CMK (cell line): Measurements from ENCODE around the gene SYNE1.

Experiments used
- DNase-seq: peaks from one replicate; pipeline ENCODE4 v3.0.0-alpha.2; 2010; ENCODE audit warnings: low read depth

SYNE1 gene

DNA sequence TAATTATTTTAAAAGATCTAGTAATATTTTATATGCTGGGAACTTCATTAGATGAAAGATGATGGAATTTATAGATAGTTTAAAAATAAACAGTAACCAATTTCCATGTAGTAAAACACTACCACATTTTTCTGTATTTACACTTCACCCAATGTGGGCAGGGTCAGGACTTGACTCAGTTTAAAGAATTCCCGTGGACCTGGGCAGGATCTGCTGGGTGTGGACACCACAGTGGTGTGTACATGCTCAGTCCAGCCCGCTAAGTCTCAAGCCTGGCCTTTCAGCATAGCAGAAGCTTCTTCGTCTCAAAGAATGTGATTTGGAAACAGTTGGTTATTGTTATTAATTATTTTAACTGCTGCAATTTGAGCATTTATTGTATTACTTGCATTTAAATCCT lies 364.2 kb downstream of the SYNE1 start:
- no peak for DNase-seq

- DNase-seq = no peak
These were observed 364.7 kb downstream of the SYNE1 start for GRCh38 chr6:152272486-152272885.

DNA sequence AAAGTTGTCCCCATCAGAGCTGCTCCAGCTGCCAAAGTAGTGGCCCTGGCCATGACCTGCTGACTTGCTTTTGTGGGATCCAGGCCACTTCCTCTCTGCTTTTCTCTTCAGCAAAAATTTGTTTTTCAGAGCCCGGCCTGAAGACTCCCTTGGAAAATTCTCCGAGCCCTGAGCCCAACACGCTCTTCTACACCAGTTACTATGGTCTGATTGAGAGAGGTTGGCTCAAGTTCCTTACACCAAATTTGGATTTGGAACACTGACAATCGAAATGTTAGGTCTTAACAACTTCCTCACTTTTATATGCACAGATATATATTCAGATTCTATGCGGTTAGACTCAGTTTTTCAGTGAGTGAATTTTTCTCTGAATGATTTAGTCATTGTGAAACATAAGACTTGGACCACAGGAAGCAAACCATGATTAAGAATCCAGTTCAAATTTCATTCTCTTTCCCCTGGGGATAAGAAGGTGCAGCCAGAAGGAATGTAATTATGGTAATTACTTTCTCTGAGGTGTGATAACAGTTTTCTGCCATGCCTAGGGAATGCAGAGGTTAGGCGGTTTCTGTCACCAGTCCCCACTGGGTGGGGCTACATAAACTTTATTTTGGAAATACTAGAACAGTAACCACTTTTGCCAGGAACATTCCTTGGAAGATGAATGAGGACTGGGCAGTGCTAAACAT lies 365.2 kb downstream of the SYNE1 start:
- DNase-seq = no peak

DNA sequence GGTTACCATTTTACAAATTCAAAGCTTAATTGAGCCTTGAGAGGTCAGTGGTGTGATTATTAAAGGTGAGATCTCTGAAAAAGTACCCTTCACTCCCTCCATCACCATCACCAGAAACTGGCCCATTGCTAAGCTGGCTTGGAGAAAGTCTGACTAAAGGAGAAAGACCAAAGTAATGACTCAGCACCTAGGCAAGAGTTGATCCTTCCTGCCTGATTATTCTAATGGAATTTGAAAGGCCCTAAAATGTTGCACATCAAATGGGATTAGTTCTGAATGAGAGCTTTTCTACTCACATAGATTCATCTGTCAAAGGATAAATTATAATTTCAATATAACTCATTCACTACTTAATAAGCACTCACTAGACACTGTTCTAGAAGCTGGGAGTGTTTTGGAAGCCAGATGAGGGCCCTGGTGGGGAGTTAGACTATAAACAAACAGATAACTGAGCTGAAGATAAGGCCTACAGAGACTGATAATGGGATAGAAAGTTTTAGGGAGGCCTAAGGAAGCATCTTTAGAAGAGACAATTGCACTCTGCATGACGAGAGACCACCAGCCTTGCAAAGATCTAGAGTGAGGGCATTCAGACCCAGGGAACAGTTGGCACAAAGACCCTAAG lies 366.7 kb downstream of the SYNE1 start:
- DNase-seq = no peak

- no peak for DNase-seq
These were observed 368.2 kb downstream of the SYNE1 start for GRCh38 chr6:152268846-152269442.

DNA sequence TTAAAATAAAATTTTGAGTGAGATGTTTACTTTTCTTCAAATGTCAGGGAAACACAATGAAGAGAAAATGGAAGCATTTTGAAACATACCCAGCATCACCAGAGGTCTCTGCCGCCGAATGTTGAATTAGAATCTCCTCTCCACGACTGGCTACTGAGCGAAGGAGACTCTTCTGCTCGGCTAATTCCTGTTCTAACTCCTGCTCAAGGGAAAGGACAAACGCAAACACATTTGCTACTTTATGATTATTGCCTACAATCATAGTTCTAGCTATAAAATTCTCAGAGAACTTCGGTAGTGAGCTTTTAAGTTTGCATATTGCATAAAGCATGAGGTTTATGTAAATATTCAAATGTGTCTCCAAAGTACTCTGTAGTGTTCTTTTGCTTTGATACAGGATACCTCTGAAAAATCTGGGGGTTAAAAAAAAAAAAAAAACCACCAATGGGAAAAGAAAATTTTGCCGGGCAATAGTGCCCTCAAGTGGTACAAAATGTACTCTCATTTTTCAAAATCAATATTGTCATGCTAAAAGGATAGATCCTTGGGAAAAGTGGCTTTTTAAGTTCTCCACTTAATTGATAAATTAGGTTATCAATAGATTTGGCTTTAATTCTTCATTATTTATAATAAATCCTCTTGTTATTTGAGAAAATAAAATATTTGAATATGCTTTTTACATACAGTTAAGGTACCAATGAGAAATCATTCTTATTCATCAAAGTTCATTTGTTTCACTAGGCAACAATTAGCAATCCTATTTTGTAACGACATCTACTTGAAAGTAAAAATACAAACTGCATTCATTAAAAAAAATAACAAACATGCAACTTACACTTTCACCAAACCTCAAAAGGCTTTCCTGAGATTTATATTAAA lies 369.0 kb downstream of the SYNE1 start:
- DNase-seq = no peak

DNA sequence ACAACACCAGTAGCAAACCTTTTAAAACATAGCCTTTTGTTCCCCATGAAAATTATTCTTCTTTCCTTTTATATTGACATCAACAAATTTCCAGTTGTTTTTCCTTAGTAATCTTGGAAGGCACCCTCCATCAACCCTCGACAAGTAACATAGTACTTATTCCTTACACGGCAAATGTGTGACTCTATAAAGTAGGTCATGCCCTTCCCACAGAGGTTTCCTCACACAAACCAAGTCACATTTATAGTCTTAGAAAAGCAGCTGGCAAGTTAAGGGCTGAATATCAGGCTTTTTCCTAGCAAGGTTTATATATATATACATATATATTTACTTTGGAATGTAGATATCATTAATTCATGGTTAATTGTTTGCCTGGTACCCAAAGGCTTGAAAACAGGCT lies 371.5 kb downstream of the SYNE1 start:
- no peak for DNase-seq

DNA sequence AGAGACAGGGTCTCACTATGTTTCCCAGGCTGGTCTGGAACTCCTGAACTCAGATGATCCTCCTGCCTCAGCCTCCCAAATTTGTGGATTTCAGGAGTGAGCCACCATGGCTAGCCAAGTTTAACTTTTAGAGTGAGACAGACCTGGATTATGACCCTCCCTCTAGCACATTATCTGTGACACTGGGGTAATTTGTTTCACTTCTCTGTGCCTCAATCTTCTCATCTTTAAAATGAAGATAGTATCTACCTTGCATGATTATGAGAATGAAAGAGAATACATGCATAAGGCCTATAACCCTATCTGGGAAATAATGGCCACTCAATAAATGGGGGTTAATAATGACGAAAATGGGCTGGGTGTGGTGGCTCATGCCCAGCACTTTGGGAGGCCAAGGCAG lies 373.6 kb downstream of the SYNE1 start:
- DNase-seq = no peak

DNA sequence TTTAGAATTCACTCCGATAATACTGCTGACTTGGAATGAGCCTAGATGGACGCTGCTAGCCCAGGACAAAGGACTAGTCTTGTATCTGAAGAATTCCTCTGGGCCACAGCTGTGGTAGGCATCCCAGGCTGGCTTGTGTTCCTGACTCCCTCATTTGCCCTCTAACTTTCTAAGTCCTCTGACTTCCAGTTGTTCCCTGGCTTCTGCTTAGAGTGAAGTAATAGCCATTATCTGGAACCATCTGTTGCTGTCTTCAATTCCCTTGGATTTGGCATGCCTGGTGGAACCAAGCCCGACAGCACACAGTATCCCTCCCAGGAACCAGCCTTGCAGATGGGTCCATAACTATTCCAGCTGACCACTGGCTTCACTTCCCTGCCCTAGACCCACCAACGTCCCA lies 376.0 kb downstream of the SYNE1 start:
- DNase-seq = no peak

DNA sequence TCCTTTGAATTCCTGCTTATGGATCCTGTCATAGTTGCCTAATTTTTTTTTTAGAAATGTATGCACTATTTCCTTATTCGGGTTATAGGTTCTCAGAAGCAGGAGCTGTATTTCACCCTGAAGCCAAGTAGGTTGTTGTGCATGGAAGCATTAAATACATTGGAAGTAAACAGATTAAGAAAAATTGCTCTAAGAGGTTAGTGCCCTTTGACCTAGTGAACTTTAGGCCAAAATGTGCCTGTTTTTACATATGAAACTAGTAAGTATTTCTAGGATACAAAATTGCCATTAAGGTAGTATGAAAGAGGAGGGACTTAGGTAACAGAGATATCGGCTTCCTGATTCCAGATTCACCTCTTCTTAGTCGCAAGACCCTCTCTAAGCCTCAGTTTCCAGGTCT lies 377.9 kb downstream of the SYNE1 start:
- DNase-seq = no peak

DNA sequence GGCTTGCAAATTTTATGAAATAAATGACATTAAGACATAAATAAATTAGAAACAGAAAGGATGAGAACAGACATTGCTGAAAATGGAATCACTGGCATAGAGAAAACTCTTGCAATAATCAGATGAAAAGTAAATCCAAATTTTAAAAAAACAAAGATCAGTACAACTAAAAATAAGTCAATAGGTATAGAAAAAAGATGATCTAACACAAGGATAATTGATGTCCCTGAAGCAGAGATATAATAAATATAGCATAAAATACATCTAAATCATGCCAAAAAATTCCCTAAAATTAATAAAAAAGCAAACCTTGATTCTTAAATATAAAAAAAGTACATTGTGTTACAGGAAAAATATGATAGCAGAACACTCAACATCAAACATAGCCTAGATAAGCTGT lies 379.6 kb downstream of the SYNE1 start:
- no peak for DNase-seq

GRCh38 chr6:152250127-152250526 lies 387.0 kb downstream of the SYNE1 start:
- no peak for DNase-seq

- no peak for DNase-seq
These were observed 388.2 kb downstream of the SYNE1 start for GRCh38 chr6:152248980-152249379.

DNA sequence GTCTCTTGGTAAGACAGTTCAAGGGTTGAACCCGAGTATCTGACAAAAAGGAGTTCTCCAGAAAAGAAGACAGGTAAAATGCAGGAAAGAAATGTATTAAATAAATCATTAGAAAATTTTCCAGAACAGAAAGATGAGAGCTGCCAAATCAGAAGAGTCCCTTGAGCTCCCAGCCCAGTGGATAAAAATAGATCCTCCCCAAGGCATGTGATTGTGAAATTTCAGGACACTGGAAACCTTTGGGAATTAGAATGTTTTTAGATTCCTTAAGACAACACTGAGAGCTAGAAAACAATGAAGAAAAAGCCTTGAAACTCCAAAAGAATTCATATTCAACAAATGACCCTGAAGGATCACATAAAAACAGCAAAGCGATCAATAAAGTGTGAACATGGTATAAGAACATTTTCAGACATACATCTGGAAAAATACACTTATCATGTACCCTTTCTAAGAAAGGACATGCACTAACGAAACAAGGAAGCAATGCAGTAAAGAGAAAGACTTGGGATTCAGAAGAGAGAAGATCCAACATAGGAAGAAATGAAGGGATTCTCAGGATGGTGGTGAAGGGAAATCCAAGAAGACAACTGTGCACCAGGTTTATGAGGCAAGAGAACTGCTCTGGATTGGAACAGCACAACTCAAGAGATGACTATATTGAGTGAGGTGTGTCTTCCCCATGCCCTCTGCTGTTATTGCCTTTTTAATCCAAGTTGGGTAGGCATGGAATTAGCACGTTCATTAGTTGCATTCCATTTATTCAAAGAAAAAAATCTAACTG lies 390.4 kb downstream of the SYNE1 start:
- DNase-seq = no peak

DNA sequence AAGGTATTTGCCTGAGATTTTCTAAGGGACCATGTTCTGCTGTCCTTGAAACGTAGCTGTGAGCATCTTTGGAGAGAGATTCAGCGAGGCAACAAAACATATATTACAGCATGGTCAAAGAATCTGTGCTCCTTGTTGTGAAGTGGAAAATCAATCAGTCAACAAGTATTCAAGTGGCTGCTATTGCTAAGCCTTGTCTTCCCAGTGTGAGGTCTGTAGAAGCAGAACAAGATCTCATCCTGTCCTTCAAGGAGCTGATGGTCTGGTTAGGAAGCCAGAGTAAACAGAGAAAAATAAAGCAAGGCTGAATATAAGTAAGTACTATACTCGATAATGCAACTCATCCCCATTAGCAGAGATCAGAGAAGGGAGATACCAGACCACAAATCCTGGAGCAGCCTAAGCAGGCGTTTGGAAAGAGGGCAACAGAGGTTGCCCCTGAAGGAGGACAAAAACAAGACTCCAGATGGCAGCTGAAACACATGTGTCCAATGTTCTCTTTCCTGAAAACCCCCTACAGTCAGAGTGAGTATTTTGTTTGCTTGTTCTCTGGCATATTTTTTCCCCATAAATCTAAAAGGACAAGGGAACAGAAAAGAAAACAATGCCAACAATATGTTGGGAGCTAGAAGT lies 392.0 kb downstream of the SYNE1 start:
- no peak for DNase-seq

GRCh38 chr6:152241013-152241766 lies 396.0 kb downstream of the SYNE1 start:
- DNase-seq = no peak

DNA sequence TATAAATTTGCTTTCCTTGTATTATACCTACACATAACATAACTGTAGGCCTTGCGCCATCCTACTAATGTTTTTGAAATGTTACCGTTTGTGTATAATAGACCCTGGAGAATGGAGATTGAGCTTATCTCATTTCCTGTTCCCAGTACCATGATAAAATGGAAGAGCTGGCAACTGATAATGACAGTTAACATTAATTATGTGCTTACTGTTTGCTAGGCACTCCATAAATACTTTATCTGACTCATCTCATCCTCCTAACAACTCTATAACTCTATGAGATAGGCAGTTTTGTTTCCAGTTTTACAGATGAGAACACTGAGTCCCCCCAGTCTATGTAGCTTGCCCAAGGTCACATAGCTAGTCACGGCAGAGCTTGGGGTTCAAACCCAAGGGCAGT lies 396.7 kb downstream of the SYNE1 start:
- no peak for DNase-seq

DNA sequence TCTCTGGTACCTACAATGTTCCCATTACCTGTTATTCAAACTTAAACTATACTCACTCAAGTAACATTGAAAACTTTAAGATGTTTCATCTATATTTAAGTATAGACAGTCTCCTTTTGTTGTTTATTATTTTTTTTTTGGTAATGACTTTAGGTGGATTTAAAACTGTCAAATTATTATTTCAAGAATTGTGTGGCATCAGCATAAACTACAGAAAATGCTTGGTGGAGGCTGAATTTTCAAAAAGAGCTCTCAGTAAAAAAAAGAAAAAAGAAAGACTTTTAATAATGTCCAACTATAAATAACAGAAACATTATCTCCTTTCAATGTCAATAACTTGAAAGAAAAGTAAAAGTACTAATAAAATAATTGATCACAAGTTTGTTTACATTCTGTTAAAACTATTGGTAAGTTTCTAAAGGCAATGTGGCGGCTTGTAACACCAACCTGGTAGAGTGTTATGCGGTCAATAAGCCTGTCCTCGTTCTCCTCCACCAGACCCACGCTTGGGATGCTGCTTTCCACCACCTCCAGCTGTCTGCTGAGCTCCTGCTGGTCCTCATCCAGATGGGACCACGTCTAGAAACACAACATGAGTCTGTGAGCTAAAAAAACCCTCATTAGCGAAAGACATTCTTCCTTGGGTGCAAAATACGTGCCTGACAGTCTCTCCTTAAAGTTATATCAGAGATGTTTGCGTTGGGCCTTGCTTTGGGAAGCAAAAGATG lies 400.6 kb downstream of the SYNE1 start:
- no peak for DNase-seq

DNA sequence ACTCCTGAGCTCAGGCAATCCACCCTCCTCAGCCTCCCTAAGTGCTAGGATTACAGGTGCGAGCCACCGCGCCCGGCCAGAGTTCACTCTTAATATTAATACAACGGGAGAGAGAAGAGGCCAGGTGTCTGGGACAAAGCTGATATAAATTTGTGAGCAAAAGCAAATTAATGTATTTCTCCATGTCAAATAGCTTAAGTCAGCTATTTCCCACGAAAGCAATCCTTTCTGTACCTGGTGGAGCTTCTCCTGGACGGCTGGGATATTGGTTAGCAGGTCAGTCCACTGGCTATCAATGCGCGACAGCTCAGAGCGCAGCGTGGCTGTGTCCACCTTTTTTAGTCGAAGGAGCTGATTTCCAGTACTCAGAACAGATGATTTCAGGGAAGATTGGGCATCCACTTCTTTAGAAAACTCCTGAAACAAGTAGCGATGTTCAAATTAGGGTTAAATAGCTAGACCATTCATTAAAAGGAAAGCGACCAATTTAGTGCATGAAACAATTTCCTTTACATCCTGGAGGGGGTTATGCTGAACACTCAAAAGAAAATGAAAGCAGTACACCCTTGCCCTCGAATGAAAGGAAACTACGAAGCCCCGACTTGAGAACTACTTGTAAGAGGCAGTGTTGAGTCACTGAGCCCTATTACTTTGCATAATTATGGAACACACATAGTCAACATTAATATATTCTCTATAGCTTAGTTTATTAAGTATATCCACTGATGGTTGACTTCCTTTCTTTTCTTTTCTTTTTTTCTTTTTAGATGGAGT lies 403.4 kb downstream of the SYNE1 start:
- DNase-seq = no peak
